GM21447 (cell line): ENCODE results near the gene OR7D2.
"Not testable (repeated sequence)": the region's sequence is repeated elsewhere in the genome, so short reads cannot be mapped to it uniquely, and the experiment has no call there.

Experiments used
- ATAC-seq: cut with Tn5 transposase; IDR thresholded peaks from one replicate; pipeline ENCODE4 v1.9.1; 2021; ENCODE audit not compliant: unreplicated experiment

The OR7D2 gene

DNA sequence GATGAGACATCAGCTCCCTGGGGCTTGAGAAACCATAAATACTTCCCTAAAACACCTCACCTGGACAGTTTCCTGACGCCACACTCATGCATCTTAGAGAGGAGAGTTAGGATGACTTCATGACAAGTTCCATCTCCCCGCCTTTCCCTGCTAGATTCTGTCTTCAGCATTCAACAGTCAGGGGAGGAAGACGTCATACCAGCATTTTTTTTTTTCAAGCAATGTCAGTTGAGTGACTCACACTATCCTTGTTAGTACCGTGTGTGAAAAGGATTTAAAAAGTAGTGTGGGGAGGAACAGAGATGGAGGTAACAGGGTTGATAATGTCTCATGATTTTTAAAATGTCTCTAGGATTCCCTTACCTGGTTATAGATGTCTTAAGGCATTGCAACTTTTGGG is at the start of gene OR7D2:
OR7D2 (plus strand) TSS at position 79 of the 400 bp plus-strand sequence. CDS start 6,803 bp downstream, outside the sequence.
- no peak for ATAC-seq

DNA sequence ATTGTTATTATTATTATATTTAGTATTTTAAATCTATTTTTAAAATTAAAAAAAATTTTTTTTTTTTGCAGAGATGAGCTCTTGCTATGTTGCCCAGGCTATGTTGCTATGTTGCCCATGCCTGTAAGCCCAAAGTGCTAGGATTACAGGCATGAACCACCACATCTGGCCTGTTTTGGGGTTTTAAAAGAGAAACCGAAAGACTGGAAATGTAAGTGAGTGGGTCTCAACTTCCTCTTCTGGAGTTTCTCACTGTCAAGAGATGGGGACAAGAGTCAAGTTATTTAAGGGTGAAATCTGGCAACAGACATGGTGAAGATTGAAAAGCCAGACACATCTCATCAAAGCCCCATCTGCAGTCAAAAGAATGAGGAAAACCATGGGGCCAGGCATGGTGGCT is 47.8 kb upstream of the OR7D2 start:
- ATAC-seq = no peak

DNA sequence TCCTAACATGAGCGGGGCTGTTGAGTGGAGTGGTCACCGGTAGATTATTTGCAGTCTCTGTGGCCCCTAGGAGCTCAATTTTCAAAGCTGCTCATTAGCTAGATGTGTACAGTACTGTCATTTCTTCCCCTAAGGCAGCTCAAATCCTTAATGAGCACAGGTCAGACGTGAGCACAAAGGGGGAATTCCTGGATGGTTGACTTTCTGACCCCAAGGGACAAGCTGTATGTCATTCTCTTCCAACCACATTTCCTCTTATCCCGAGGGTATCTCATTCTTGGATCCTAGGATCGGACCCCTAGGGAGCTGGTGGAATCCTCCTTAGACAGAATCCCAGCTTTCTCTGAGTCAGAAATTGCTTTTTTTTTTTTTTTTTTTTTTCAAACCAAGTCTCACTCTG is 46.4 kb upstream of the OR7D2 start:
- ATAC-seq = no peak

DNA sequence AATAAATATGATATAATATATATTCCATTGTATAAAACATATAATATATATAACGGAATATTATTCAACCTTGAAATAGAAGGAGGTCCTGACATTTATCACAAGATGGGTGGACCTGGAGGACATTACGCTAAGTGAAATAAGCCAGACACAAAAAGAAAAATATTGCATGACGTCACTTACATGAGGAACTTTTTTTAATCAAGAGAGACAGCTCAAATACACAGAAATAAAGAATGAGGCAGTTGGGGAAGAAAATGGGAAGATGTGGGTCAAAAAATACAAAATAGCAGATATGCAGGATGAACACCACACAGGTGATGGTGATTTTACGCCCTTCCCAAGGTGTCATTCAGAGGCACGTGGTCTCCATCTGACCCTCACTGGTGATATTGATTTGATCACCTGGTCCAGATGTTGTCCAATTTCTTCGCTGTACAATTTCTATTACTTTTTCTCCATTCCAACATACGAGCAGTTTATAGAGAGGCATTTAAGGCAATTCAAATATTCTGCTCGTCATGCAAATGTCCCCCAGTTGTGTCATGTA is 39.1 kb upstream of the OR7D2 start:
- peak; percentile 22 for ATAC-seq

DNA sequence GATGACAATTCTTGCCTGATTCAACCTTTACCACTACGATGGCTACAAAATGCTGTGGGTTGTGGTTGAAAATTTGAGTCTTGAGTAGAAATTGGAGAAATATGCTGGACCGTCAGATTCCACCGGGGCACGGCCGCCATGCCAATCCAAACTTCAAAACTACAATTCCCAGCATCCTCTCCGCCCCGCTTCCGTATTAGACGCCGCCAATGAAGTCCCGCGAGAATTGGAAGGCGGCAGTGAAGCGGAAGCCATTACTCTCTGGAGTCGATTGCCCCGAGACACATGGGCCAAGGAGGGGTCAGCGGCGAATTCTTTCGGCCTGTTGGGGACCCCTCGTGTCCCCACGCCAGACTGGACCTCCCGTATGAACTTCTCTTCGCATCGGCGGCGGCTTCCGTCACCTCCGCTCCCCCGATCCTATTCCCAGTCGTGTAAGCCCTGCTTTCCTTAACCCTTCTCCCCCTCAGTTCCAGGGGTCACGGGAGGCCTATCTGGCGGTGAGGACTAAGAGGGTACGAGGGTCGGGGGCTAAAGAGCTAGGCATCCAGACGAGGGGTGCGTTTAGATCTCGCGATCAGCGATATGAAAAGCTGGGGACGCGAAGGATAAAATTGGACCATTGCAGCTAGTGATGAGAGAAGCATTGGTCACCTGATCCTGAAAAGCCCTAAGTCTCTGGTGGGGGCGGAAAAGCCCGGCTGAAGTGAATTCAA is 38.5 kb upstream of the OR7D2 start, which contains the start of gene ZNF317:
ZNF317 (plus strand) TSS at position 239 of the 716 bp plus-strand sequence. CDS start 15,620 bp downstream, outside the sequence.
- peak; percentile 95 for ATAC-seq

DNA sequence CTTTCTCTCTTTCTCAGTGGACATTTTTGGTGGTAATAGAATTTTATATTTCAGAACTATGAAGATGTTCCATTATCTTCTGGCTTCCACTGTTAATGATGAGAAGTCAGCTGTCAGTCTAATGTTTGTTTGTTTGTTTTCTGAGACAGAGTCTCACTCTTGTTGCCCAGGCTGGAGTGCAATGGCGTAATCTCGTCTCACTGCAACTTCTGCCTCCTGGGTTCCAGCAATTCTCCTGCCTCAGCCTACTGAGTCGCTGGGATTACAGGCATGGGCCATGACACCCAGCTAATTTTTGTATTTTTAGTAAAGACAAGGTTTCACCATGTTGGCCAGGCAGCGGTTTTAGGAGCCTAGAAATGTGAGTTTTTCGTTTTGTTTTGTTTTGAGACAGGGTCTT is 33.9 kb upstream of the OR7D2 start:
- no peak for ATAC-seq

DNA sequence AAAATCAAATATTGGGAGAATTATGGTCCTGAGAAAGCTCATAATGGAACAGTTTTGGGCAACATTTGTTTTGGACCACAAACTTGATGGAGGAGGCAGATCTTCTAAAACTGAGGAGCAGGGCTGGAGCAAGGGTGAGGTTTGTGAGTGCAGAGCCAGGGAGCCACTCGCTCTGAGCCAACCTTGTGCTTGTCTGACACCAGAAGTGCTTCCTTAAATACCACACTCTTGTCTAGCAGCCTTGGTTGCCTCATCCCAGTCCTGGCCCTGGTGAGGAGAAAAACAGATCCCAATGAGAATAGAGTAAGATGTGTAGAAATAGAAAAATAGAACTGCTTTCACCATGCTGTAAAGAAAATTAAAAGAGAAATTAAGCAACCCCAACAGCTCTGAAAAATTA is 31.9 kb upstream of the OR7D2 start:
- no peak for ATAC-seq

DNA sequence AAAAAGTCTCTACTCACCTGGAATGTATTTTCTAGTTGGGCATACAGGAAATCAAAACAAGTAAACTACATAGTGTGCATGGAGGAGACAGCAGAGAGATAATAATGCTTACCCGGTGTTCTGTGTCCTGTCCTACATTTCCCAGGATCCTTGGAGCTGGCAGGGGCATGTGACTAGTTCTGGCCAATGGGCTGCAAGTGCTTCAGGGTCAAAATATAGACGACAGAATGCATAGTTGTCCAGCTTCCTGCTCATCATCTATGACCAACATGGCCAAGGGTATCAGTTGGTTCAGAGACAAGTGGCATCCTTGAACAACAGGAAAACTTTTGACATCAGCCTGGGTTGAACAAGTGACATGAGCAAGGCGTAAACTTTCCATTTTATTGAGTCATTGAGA is 30.1 kb upstream of the OR7D2 start:
- ATAC-seq = no peak

DNA sequence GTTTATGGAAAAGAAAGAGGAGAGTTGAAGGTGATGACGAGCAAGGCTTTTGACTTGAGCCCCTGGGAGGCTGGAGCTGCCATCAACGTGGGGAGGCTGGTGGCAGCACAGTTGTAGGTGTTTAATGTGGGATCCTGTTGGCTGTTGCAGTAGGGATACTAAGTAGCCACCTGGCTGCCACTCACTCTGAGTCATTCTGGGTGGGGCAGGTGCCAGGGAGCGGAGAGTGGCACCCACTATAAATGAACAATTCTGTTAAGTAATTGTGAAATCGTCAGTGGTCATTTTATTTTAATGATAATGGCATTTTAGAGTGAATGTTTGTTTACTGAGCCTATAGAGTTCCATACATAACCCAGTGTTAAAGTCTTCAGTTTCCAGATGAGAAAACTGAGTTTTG is 28.8 kb upstream of the OR7D2 start:
- ATAC-seq = no peak

DNA sequence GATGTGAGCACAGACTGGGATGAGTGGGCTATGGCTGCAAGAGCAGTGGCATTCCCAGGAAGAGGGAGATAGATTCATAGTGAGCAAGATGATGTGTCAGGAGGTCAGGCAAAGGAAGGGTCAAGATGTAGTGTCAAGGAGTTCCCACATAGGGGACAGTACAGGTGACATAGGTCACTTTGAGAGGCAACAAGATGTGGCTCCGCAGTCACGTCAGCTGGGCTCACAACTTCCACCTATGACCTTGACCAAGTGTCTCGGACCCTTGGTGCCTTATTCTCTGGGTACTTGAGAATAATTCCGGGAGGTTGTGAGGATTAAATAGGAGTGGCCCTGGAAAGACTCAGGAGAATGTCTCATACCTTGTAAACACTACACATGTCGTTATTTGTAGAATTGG is 28.1 kb upstream of the OR7D2 start:
- ATAC-seq = no peak

DNA sequence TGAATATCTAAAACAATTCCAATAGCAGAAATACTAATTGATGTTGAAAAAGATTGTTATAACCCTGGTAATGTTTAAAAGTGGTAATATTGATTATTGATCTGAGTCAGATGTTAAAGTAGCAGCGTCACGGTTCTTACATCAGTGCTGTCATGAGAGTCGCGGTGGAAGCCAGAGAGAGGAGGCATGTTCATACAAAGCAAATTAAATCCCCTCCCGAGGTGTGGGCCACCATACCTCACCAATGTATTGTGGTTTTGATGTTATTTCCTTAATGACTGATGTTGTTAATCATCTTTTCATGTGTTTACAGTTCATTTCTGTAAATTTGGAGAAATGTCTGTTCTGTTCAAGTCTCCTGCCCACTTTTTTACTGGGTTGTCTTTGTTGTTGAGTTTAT is 27.4 kb upstream of the OR7D2 start:
- no peak for ATAC-seq

DNA sequence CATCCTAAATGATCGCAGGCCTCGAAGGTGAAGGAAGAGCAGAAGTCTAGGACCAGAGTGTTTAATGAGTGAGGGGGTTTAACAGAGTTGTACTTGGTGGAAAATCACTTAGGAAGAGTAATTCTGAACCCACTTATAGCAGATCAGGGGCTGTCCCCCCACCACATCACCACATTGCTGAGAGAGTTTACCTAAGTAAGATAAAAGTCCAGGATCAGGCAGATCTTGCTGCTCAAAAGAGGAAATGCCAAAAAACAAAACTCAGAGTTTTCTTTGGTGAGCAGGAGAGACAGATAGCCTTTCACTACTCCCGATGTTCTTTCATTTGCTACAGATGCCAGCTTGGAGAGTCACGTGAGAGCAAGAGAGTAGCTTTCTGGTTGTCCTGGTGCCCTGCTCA is 23.2 kb upstream of the OR7D2 start:
- no peak for ATAC-seq

DNA sequence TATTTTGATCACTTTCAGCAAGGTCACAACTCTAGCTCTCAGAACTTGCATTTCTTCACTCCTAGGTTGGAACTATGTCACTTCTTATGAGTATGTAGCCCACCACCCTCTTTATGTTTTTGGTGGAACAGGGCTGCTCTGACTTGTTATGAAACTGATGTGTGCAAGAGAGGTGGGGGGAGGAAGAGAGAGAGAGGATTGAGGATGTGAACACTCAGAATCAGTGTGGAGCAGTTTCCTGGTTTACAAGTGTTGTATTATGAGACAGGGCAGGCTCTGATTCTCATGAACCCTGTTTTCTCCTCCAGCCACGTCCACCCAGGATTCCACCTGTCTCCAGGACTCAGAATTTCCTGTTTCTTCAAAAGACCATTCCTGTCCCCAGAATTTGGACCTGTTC is 22.5 kb upstream of the OR7D2 start:
- no peak for ATAC-seq

DNA sequence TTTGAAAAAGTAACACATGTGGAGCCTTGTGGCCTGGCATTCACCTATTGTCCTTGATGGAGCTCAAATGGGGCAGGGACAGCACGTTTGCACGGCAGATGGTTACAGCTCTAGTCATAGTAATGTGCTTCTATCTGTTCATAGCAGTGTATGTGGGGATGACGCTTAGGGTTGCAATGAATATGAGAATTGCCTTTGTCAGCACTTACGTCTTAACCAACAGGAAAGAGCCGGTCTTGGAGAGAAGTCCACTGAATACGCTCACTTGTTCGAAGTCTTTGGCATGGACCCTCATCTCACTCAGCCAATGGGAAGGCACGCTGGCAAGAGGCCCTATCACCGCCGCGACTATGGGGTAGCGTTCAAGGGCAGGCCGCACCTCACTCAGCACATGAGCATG is 18.9 kb upstream of the OR7D2 start:
- ATAC-seq = no peak

DNA sequence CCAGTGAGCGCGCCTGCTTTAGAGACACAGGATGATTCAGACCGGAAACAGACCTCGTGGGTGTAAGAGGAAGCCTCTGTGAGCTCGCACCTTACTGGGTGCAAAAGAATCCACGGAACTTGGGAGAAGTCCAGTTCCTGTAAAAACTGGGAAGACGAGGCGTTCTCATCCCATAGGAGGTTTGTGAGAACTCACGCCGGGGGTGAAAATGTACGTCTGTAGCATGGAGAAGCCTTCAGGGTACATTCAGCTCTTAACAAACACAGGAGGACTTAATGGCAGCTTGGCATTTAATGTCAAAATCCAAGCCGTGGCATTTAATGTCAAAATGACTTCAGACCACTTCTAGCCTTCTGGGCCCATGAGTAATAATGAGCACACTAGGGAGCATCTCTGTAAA is 17.4 kb upstream of the OR7D2 start:
- ATAC-seq = no peak

DNA sequence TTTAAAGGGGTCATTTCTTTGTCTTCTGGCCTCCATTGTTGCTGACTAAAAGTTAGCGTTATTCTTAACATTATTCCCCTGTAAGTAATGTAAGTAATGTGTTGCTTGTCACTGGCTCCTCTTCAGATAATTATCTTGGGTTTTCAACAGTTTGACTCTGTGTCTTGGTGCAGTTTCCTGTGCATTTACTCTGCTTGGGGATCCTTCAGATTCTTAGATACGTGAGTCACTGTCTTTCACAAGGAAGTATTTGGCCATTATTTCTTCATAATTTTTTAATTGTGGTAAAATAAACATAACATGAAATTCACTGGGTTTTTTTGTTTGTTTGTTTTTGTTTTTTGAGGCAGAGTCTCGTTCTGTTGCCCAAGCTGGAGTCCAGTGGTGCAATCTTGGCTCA is 13.5 kb upstream of the OR7D2 start:
- no peak for ATAC-seq

DNA sequence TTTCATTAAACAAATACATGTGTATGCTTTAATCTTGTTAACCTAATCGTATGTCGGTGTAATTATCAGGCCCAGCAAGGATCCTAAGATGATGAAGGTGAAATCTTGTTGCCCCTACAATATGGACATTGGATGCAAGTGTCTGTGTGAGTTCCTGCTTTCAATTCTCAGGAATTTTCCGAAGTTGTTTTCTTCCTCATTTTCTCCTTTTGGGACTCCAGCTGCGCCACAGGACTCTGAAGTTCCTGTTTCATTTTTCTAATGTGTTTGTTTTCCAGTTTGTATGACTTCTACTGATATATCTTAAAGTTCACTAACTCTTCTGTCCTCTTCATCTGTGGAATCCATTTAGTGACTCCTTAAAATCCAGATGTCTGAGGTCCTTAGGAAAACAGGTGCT is 11.9 kb upstream of the OR7D2 start:
- ATAC-seq = no peak

DNA sequence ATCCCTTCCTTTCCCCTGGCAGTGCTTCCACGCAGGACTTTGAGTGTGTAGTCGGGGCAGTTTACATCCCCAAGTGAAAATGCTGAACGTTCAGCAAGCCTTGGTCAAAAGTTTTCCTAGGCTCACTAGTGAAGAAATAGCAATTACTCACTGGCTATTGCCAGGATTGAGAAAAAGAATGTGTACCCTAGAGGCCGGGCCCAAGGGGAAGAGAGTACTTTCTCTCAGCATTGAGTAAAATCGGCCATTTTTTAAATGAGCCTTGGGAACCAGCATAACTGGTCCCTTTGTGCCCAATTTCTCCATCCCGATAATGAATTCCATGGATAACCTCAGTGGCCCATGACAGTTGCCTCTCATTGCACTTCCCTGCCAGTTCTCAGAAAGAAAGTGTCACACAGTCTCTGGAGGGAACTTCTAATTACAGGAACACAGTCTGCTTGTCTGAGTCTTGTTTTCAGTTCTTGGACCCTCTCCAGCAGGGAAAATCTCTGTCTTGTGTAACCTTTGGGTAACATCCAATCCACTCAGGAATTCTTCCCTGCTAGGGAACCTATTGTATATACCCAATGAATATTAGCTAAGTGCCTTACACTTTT is 7.3 kb upstream of the OR7D2 start:
- ATAC-seq = no peak

DNA sequence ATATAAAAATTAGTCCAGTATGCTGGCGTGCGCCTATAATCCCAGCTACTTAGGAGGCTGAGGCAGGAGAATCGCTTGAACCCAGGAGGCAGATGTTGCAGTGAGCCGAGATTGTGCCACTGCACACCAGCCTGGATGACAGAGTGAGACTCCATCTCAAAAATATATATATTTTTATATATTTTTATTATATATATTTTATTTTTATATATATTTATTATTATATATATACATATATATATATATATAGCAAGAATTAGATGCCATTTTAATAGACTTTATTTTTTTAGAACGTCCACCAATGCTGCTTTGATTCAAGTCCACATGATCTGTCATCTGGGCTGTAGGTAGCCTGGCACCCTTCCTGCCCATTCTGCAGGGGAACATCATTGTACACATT is 3.5 kb upstream of the OR7D2 start:
- no peak for ATAC-seq

DNA sequence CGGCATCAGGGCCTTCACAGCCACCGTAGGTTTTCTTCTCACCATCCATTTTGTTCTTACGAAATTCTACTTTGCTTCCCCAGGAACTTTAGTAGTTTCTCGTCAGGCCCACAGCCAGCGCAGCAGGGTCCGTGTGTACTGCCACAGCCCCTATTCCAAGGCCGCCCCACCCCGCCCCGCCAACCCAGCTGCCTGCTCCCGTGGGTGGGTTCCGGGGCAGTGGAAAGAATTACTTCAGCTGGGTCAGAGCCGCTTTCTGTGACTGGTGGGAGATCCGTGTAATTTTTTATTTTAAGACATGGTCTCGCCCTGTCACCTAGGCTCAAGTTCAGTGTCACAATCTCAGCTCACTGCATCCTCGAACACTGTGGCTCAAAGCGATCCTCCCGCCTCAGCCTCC is 4.2 kb downstream of the OR7D2 start:
- ATAC-seq = no peak

DNA sequence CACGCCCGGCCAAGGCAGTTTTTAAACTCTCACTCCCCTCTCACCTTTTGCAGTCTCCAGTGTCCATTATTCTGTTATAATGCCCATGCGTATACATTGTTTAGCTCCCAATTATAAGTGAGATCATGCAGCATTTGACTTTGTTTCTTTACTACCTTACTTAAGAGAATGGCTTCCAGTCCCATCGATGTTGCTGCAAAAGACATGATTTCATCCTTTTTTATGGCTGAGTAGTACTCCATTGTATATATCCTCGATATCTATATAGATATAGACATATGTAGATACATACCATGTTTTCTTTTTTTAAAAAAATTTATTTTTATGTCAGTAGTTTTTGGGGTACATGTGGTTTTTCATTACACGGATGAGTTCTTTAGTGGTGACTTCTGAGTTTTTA is 8.4 kb downstream of the OR7D2 start:
- ATAC-seq = no peak

DNA sequence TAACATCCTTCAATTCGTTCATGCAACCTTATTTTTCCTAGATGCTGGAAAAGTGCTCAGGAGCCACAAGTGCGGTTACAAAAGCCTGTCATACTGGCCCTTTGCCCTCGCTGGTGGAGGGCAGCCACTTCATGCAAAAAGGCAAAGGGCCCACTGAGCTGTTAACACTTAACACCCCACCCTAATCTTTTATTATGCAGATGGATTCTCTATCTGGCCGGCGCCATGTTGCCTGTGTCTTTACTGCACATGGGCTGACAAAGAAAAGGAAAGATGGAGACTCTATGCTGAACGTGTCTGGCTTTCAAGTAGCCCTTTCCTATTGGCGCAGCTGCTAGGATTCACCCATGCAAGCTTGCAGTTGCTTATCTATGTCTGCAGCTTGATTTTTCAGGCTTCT is 10.8 kb downstream of the OR7D2 start:
- ATAC-seq = no peak

DNA sequence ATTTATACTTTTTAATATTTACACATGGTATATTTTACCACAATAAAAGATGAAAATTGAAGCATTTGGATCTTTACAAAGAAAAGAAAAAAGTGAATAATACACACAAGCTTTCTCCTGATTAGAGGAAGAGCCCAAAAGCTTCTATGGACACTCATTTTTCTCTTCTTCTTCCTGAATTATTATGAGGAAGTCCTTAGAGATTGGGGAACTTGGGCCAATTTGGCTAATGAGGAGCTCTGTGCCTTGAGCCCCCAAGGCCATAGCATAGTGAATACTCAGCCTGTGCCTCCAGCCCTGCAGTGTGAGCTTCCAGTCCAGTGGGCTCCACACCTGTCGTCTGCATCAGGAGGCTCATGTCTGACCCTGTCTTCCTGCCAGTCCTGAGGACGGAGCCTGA is 19.3 kb downstream of the OR7D2 start:
- ATAC-seq = not testable (repeated sequence)
